ENCODE data around the gene GBGT1.

The GBGT1 gene

GRCh38 chr9:133113949-133114885, 49.5 kb downstream of the GBGT1 start:
- no peak for DNase-seq (ENCODE audit: low read depth)

GRCh38 chr9:133113163-133113948, 50.4 kb downstream of the GBGT1 start:
- no peak for DNase-seq (ENCODE audit: low read depth)

- no peak for DNase-seq (ENCODE audit: low read depth)
Measured at GRCh38 chr9:133112663-133113026, 51.1 kb downstream of the GBGT1 start.

- DNase-seq (ENCODE audit: low read depth), result no peak
Measured at GRCh38 chr9:133111808-133112662, 51.7 kb downstream of the GBGT1 start.

DNA sequence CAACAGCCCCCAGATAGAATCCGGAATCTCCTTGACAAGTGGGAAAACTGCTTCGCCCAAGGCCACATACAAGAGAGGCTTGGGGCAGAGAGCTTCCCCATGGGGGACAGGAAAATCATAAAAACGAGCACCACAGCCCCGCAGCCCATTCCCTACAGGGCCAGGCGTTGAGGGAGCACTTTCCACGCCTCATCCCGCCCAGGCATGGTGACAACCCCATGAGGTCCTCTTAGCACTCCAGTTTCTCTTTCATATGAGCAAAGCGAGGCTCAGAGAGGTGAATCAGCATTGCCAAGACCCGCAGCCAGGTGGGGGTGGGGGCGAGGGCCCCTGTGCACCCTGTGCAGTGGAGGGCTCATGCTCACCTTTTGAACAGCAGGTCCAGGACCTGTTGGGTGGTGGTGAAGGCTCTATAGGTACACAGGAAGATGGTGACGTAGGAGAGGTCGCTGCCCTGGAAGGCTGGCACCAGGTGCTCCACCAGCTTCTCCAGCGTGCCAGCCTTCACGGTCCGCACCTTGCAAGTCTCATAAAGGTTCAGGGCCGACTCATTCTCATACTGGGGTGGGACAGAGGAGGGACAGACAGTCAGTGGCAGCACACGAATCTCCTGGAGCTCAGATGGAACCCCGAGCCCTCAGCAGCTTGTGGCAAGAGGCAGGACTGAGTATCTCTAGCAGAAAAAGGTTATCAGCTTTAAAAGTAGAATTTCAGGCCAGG, 53.6 kb downstream of the GBGT1 start:
- no peak for DNase-seq (ENCODE audit: low read depth)

DNA sequence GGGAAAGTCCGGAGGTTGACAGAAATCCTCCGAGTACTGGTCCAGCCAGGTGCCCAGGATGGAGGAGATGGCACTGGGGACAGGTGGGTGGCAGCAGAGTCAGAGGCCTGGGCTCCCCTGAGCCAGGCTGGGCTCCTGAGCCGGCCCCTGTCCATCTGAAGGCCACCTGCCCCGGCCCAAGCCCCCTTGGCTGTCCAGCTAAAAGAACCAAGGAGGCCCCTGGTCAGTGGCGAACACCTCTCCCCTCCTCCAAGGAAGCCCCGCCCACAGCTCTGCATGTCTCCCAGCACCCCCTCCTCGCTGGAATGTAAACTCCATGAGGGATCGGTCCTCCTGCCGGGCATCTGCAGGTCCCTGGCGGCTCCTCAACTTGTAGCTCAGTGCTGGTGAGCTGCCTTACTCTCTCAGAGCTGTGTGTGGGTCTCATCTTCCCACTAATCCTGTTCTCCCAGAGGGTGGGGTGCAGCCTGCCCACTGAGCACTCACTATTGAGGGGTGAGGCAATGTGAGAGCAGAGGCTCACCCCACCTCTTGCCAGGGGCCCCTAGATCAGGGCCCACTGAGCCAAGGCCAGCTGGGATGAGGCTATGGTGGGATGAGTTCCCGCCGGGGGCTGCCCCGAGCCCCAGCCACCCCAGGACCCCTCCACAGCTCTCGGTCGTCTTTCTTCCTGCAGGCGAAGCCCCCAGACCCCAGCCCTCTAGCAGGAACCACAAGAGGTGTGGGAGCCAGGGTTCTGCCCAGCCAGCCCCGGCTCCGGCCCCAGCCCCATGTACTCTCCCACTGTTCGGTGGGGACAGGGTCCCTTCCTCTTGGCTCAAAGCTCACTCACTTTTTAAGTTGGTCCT, 54.7 kb downstream of the GBGT1 start:
- no peak for DNase-seq (ENCODE audit: low read depth)

DNA sequence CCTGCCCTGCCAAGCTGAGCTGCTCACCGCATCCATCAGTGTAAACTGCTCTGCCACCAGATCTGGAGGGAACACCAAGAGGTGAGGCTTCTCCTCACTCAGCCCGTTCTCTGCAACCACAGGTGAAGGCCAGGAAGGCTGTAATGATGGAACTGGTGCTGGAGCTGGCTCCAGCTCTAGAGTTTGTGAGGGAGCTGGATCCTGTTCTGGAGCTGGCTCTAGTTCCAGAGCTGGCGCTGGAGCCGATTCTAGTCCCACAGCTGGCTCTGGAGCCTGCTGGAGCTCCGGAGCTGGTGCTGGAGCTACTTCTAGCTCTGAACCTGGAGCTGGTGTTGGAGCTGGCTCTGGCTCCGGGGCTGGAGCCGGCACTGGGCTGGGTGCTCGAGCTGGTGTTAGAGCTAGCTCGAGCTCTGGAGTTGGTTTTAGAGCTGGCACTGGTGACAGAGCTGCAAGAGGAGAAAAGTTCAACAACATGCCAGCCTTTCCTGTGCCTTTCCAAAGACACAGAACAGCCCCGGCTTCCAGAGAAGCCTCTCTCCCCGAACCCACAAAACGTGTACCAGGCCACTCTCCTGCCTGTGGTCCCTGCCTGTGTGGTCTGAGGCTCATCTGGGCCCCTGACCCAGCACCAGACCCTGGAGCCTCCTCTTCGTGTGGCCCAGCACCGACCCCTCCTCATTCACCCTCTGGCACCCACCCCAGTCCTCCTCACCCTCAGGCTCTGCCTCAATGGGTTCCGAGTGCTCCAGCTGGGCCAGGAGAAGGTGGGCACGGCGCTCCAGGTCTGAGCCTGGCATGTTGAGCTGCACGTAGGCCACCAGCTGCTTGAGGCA, 55.5 kb downstream of the GBGT1 start:
- DNase-seq (ENCODE audit: low read depth), result no peak

DNA sequence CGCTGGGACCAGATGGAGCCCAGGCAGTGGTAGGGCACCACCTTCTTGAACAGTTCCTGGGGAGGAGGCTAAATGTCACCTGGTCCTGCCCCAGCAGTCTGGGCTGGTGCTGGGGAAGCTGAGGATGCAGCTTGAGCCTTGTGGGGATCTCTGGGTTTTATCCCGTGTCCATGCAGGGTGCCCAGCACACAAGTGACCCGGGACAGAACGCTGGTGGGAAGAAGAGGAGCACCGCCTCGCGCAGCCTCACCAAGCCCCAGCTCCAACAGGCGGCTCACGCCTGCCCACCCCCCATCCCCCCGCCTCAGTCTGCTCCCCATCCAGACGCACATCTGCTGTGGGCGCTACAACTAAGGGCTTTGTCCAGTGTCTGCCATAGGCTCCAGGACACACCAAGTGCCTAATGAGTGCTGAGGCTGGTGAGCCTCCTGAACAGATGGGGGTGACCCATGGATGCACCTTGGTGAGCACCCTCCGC, 56.4 kb downstream of the GBGT1 start:
- DNase-seq (ENCODE audit: low read depth), result no peak

- no peak for DNase-seq (ENCODE audit: low read depth)
Measured at GRCh38 chr9:133106511-133107244, 57.0 kb downstream of the GBGT1 start.

GRCh38 chr9:133105461-133105770, 58.3 kb downstream of the GBGT1 start:
- DNase-seq (ENCODE audit: low read depth), result no peak

DNA sequence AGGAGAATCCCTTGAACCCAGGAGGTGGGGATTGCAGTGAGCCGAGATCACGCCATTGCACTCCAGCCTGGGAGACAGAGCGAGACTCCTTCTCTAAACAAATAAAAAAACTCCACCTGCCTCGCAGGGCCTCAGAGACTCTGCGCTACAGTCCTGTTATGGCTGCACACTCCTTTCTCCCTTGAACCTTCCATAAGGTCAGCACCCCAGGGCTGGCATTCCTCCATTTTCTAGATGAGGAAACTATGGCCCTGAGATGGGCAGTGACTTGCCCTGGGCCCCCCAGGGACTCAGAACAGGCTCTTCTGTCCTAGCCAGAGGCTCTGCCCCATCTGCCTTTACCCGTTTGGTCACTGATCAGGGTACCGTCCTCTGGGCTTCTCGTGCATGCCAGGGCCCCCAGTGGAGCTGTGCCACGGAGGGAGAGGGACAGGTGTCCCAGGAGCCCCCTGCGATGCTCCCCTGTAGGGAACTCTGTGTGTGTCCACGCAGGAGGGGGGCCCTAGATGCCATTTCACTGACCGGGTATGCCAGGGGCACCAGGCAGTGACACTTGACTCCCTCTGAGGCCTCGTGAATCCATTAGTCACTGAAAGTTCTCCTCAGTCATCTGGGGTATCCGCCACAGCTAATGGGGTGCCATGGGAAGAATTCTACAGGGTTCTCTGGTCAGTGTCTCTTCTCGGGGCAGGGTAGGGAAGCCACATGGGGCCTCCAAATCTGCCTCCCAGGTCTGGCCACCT, 58.8 kb downstream of the GBGT1 start:
- no peak for DNase-seq (ENCODE audit: low read depth)

GRCh38 chr9:133103987-133104505, 59.7 kb downstream of the GBGT1 start:
- DNase-seq (ENCODE audit: low read depth), result no peak

GRCh38 chr9:133103183-133103986, 60.3 kb downstream of the GBGT1 start:
- no peak for DNase-seq (ENCODE audit: low read depth)

Measured in activated T-cell treated with anti-CD3 and anti-CD28 coated beads for 48 hours (primary cell).